HCT116 (cell line): ENCODE results near the gene KLK5. TPM values are rescaled to one million over a fixed set of nuclear protein-coding genes. Genes with fewer than 3 reads are reported as not detected.
A peak's percentile ranks its signal among the peaks of the same experiment; 100 is the strongest.
"Not testable (repeated sequence)": the region's sequence is repeated elsewhere in the genome, so short reads cannot be mapped to it uniquely, and the experiment has no call there.

Source experiments
- ATAC-seq: fragments of 200-7000 bp; cut with Tn5 transposase; 2 replicates; pipeline ENCODE4 v1.9.1; 2020; ENCODE audit warnings: mild to moderate bottlenecking, moderate library complexity
- BruUV-seq: library from RNA; stranded (reverse); fragments of 400-500 nt; replicated peaks from 2 replicates; lab custom pipeline; 2021; lab: Mats Ljungman, UMichigan
- CTCF ChIA-PET: fragments of 300-600 bp; sonication (Branson Sonifier 250); formaldehyde crosslinking; loops from one replicate; lab custom pipeline; 2021; ENCODE audit warnings: antibody characterized with exemption; lab: Charles Lee
- POLR2A ChIA-PET: fragments of 300-600, 350-600 bp; sonication (Branson Sonifier 250); formaldehyde crosslinking; loops from one replicate; lab custom pipeline; 2021; ENCODE audit warnings: antibody characterized with exemption; lab: Charles Lee
- RAD21 ChIA-PET, 2 experiments: fragments of 300-600 bp; sonication (Branson Sonifier 250); formaldehyde crosslinking; loops; one replicate each; lab custom pipeline; 2023; ENCODE audit warnings: low total read pairs in 2 of 2; ENCODE audit not compliant: uncharacterized antibody in 2 of 2, unreplicated experiment in 2 of 2, low non-redundant PET in 1 of 2; lab: Charles Lee
- DNase-seq: peaks from one replicate; pipeline ENCODE4 v3.0.0-alpha.2; 2010; ENCODE audit warnings: low read depth, low spot score
- H2AFZ ChIP-seq: fragments of 200-600 bp; shearing (Covaris generic), sonication (generic); 2 replicates; pipeline ENCODE4 v1.6.1; 2017; ENCODE audit warnings: low read depth, mixed run types, mixed read lengths, antibody characterized with exemption, low read length; ENCODE audit not compliant: poor library complexity, severe bottlenecking
- H3K27ac ChIP-seq: 2 replicates; pipeline ENCODE4 v1.5.1; 2012; ENCODE audit warnings: low read depth, low read length
- H3K27me3 ChIP-seq: fragments of 200-600 bp; sonication (generic); 2 replicates; pipeline ENCODE4 v1.6.1; 2016; ENCODE audit warnings: mixed run types, low read length, mixed read lengths; ENCODE audit not compliant: insufficient read depth
- H3K36me3 ChIP-seq, 2 experiments: fragments of 200-500 bp in 1 of 2; fragments of 200-600 bp in 1 of 2; sonication (Bioruptor generic) in 1 of 2; sonication (generic) in 1 of 2; 2 replicates each; pipeline versions ENCODE4 v1.5.1 to v1.6.1; 2014 to 2016; ENCODE audit warnings: low read length in 2 of 2, inconsistent platforms in 1 of 2, mixed read lengths in 1 of 2, mixed run types in 1 of 2; ENCODE audit not compliant: insufficient read depth in 2 of 2, control insufficient read depth in 1 of 2
- H3K4me1 ChIP-seq, 2 experiments: fragments of 200-600 bp in 1 of 2; sonication (generic) in 1 of 2; 2 replicates each; pipeline versions ENCODE4 v1.5.1 to v1.6.1; 2012 to 2017; ENCODE audit warnings: low read length in 2 of 2, inconsistent platforms in 1 of 2, mild to moderate bottlenecking in 1 of 2, mixed read lengths in 1 of 2, mixed run types in 1 of 2, moderate library complexity in 1 of 2; ENCODE audit not compliant: insufficient read depth in 2 of 2, control insufficient read depth in 1 of 2
- H3K4me2 ChIP-seq: fragments of 200-600 bp; sonication (generic); 2 replicates; pipeline ENCODE4 v1.6.1; 2017; ENCODE audit warnings: mixed run types, low read length, mixed read lengths
- H3K4me3 ChIP-seq, 2 experiments: fragments of 200-600 bp in 1 of 2; sonication (generic) in 1 of 2; replicated peaks in 1 of 2; 2 replicates each; pipeline ENCODE4 v1.5.1; 2011 to 2016; ENCODE audit warnings: low read length in 2 of 2, control low read depth in 1 of 2, low read depth in 1 of 2, mild to moderate bottlenecking in 1 of 2, mixed read lengths in 1 of 2, mixed run types in 1 of 2
- H3K79me2 ChIP-seq: fragments of 200-600 bp; sonication (generic); 2 replicates; pipeline ENCODE4 v1.6.1; 2017; ENCODE audit warnings: mild to moderate bottlenecking, mixed run types, low read length, moderate library complexity, mixed read lengths; ENCODE audit not compliant: insufficient read depth
- H3K9ac ChIP-seq: fragments of 200-600 bp; sonication (generic); 2 replicates; pipeline ENCODE4 v1.6.1; 2016; ENCODE audit warnings: low read length, mixed read lengths
- H3K9me2 ChIP-seq: fragments of 200-600 bp; sonication (generic), shearing (Covaris generic); 2 replicates; pipeline ENCODE4 v1.6.1; 2017; ENCODE audit warnings: mixed run types, mild to moderate bottlenecking, moderate library complexity; ENCODE audit not compliant: insufficient read depth
- H3K9me3 ChIP-seq, 2 experiments: fragments of 200-500 bp in 1 of 2; fragments of 200-600 bp in 1 of 2; sonication (Bioruptor generic) in 1 of 2; sonication (generic) in 1 of 2; 2 replicates each; pipeline ENCODE4 v1.6.1; 2014 to 2017; ENCODE audit warnings: low read length in 2 of 2, mixed read lengths in 2 of 2, inconsistent platforms in 1 of 2, low read depth in 1 of 2, mild to moderate bottlenecking in 1 of 2, mixed run types in 1 of 2, moderate library complexity in 1 of 2; ENCODE audit not compliant: control insufficient read depth in 1 of 2, insufficient read depth in 1 of 2
- H4K20me1 ChIP-seq: fragments of 200-600 bp; sonication (generic), shearing (Covaris generic); 2 replicates; pipeline ENCODE4 v1.6.1; 2017; ENCODE audit warnings: mixed run types, mild to moderate bottlenecking, moderate library complexity; ENCODE audit not compliant: insufficient read depth
- CBX3 ChIP-seq: IDR thresholded peaks from 2 replicates; pipeline ENCODE4 v1.6.1; 2012; ENCODE audit warnings: low read depth
- ELF1 ChIP-seq: IDR thresholded peaks from 2 replicates; pipeline ENCODE4 v1.6.1; 2012; ENCODE audit warnings: low read depth, borderline replicate concordance
- FOSL1 ChIP-seq: IDR thresholded peaks from 2 replicates; pipeline ENCODE4 v1.6.1; 2012; ENCODE audit warnings: low read depth
- JUND ChIP-seq: IDR thresholded peaks from 2 replicates; pipeline ENCODE4 v1.6.1; 2012
- MAX ChIP-seq: IDR thresholded peaks from 2 replicates; pipeline ENCODE4 v1.6.1; 2012
- POLR2AphosphoS5 ChIP-seq: IDR thresholded peaks from 2 replicates; pipeline ENCODE4 v1.6.1; 2011; ENCODE audit warnings: mild to moderate bottlenecking, low read depth, low read length, moderate library complexity
- SP1 ChIP-seq: IDR thresholded peaks from 2 replicates; pipeline ENCODE4 v1.6.1; 2012; ENCODE audit warnings: low read depth
- TCF7L2 ChIP-seq: IDR thresholded peaks from 2 replicates; pipeline ENCODE4 v1.7.0; 2011; ENCODE audit warnings: borderline replicate concordance, inconsistent platforms; ENCODE audit not compliant: insufficient read depth, insufficient read length; ENCODE audit errors: extremely low read depth
- intact Hi-C: fragments of 100-400 bp; cut with micrococcal nuclease; formaldehyde crosslinking; loops from 2 replicates; pipeline ENCODE4 v1.10.0; 2022
- total RNA-seq: library from RNA; stranded (reverse); gene quantifications from one replicate; pipeline ENCODE4 v1.2.1, GENCODE V29; 2021; ENCODE audit not compliant: unreplicated experiment

The KLK5 gene
- total RNA-seq, 1 experiment from 2014 or later, result 1.2 TPM

GRCh38 chr19:50974702-50975556 lies 22.1 kb upstream of the KLK5 start (continued):
- no peak for TF ChIP-seq TCF7L2
- TF ChIP-seq ELF1, result no peak
- TF ChIP-seq, all 23 proteins: peak for 0

- H3K4me1 ChIP-seq, result peaks cover 47 to 92% of the 10 kb centered on the region in 2 experiments
- no TSS peak for BruUV-seq
- H3K36me3 ChIP-seq, result no peaks in the 10 kb centered on the region
- H3K4me2 ChIP-seq, result peak overlapping the region; percentile 2
- DNase-seq (peak; percentile 67), ATAC-seq (no peak)
- intact Hi-C loops, result no loop called here
- H3K27ac ChIP-seq, result no peak overlapping the region
- H3K9ac ChIP-seq, result no peak overlapping the region
- H3K27me3 ChIP-seq, result no peaks in the 10 kb centered on the region
- no peaks in the 10 kb centered on the region for H3K9me2 ChIP-seq
- TF ChIP-seq SP1, result peak; percentile 52
- peak; percentile 55; the same call in 1 of the 2 replicates for TF ChIP-seq FOSL1
- peak; percentile 88 for TF ChIP-seq CBX3
- peak; percentile 61 for TF ChIP-seq MAX
- TF ChIP-seq JUND, result peak; percentile 47; the same call in 1 of the 2 replicates
- no peak for TF ChIP-seq POLR2AphosphoS5
- no peak overlapping the region for H3K4me3 ChIP-seq
- no peak overlapping the region for H2AFZ ChIP-seq
- H3K79me2 ChIP-seq, result no peaks in the 10 kb centered on the region
- H4K20me1 ChIP-seq, result no peaks in the 10 kb centered on the region
- CTCF ChIA-PET, result no interaction called here
- H3K9me3 ChIP-seq, result no peaks in the 10 kb centered on the region
- RAD21 ChIA-PET, result no interaction called here
- POLR2A ChIA-PET, result interaction anchor here (0.7 to 1.7 kb wide), 2 partner anchors 28 to 42 kb away, joined by 3 to 4 read pairs; partner anchors contain the start of gene KLK8
Measured at GRCh38 chr19:50972795-50973376, 20.0 kb upstream of the KLK5 start.

- peak overlapping the region; percentile 55 for H2AFZ ChIP-seq
- not testable (repeated sequence) for H3K27me3 ChIP-seq, ATAC-seq, H3K9me3 ChIP-seq, H4K20me1 ChIP-seq, BruUV-seq, DNase-seq, H3K9me2 ChIP-seq, H3K79me2 ChIP-seq, H3K36me3 ChIP-seq
- CTCF ChIA-PET, result interaction anchor here (1.0 kb wide), 1 partner anchor 47 kb away, joined by 3 read pairs; no protein-coding TSS in a partner anchor
- intact Hi-C loops, result loop anchor here (2.0 to 5.0 kb wide), 3 partner anchors 32 to 47 kb away; partner anchors contain the start of gene KLK8
- peak overlapping the region; percentile 95 for H3K27ac ChIP-seq
- peak overlapping the region; percentile 71 for H3K4me2 ChIP-seq
- peaks cover 42 to 88% of the 10 kb centered on the region in 2 experiments for H3K4me1 ChIP-seq
- POLR2A ChIA-PET, result interaction anchor here (0.9 to 1.4 kb wide), 3 partner anchors 31 to 48 kb away, joined by 3 to 8 read pairs (median 4); partner anchors contain the start of gene KLK8
- peak overlapping the region; percentile 37 to 53 for H3K4me3 ChIP-seq
- RAD21 ChIA-PET, result interaction anchor here (0.9 kb wide), 2 partner anchors 38 to 39 kb away, joined by 3 to 4 read pairs; no protein-coding TSS in a partner anchor
- H3K9ac ChIP-seq, result peak overlapping the region; percentile 65
Measured at GRCh38 chr19:50969810-50970209, 17.0 kb upstream of the KLK5 start.
